Stimulated activated CD4-positive, alpha-beta T cell treated with anti-CD3 and anti-CD28 coated beads, Interleukin-4, amount 100 ng/mL, for 24 hours (primary cell): ENCODE data around the gene BBX.

Source experiments
- DNase-seq: peaks from one replicate; pipeline ENCODE4 v3.0.0-alpha.2; 2020

BBX gene

DNA sequence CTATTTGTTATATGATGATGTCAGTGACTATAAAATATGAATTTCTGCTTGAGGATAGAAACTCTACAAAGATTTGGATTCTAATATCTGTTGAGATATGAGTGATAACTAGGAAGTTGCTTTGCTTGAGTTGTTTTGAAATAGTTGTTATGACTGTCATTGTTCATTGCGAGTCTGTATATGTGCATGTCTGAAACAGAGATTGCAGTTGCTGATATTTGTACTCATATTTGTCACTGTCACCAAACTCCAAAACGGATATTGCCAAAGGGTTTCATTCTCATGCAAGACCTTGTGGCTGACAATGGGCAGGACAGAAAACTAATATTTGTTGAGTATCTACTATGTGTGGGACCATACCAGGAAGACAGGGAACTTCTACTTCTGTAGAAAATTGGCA is 327.9 kb downstream of the BBX start:
- DNase-seq: no peak

DNA sequence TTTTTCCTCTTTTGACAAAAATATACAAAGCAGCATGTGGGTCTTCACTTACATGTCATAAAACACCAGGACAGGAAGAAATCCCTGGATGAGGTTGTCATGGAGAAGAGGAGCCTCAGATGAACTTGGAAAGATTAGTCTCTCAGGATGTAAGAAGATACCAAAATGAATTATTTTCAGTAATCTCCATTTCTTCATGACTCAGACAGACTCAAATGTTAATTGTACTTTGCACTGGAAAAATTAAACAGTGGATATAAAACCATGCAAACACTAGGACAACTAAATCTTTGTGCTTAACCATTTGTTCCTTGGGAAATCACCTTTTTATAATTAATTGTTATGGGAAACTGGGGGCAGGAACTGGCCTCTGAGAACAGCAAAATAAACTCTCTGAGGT is 331.1 kb downstream of the BBX start:
- no peak for DNase-seq

DNA sequence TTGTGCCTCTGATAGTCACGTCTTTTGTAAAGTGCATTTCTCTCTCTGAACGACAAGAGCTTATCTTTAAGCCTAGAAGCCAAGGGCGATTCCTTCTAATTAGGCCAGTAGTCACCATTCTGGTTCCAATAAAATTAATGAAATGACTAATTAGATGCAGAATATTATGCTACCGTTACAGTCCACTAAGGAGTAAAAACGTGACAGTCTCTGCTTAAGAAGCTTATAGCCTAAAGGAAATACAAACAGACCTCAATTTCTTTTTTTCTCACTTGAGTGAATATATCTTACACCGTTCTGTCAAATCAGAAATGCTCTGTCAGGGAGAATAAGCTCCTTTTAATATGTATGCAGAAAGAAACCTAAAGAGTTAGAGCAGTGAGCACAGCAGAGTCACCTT is 332.0 kb downstream of the BBX start:
- DNase-seq: no peak

DNA sequence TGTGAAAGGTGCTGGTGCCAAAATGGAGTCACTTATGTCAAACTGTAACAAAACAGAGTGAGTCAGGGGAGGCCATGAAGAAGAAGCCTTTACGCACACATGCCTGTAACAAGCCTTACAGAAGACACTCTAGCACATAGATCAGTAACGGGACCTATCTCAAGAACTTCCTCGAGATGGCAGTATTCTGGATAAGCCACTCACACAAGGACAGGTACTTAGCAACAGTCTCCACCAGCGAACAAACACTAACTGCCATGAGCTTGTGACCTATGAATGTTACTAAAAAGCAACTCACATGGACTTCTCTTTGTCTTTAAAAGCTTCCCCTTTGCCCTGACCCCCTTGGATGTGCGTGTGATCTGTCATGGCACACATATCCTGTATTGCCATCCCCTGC is 332.9 kb downstream of the BBX start:
- no peak for DNase-seq

DNA sequence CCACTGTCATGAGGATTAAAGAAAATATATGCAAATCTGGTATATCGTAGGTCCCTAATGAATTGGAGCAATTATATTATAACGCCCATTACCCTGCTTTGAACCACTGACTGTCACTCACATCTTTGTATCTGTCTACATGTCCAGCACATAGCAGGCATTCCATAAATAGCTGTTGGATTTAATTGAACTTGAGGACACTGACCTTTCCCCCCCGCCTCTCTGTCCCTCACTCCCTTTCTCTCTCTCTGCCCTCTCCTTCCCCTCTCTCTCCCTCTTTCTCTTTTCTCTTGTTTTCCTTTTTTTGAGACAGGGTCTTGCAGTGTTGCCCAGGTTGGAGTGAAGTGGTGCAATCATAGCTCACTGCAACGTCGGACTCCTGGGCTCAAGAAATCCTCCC is 335.1 kb downstream of the BBX start:
- no peak for DNase-seq

DNA sequence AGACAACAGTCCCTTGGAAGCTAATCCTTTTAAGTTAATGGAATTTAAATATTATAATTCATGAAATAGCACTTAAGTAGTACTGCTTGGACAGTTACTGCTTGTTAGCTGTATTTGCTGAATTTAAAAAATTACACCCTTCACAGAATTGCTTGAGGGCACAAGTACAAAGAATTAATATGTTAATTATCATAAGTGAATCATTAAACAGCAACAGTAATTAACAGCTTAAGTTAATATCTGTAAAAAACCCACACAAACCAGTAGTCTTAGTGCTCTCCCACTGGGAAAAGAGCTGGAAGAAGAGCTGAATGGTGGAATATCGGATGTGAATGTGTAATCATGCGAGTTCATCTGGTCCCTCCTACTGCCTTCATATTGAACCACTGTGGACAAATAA is 336.1 kb downstream of the BBX start:
- no peak for DNase-seq
